AG09319 (cell line): ENCODE data around the gene PRKAR1B.
"Not testable (repeated sequence)": the region's sequence is repeated elsewhere in the genome, so short reads cannot be mapped to it uniquely, and the experiment has no call there.

ENCODE experiments used
- DNase-seq: peaks from one replicate; pipeline ENCODE4 v3.0.0-alpha.2; 2010; ENCODE audit warnings: low read depth; ENCODE audit errors: extremely low read depth
- CTCF ChIP-seq: IDR thresholded peaks from 2 replicates; pipeline ENCODE4 v1.5.1; 2011; ENCODE audit warnings: low read depth, mild to moderate bottlenecking, inconsistent platforms, low read length, moderate library complexity

PRKAR1B gene

GRCh38 chr7:641966-642365 lies 85.1 kb downstream of the PRKAR1B start:
- no peak for TF ChIP-seq CTCF
- DNase-seq = no peak

- no peak for DNase-seq
- TF ChIP-seq CTCF = no peak
Observed at GRCh38 chr7:641269-641671, 85.8 kb downstream of the PRKAR1B start.

GRCh38 chr7:638256-639011 lies 88.6 kb downstream of the PRKAR1B start:
- no peak for DNase-seq
- TF ChIP-seq CTCF = no peak

GRCh38 chr7:637826-638225 lies 89.3 kb downstream of the PRKAR1B start:
- no peak for DNase-seq
- no peak for TF ChIP-seq CTCF

- TF ChIP-seq CTCF = peak; percentile 34
- no peak for DNase-seq
Observed at GRCh38 chr7:636396-636795, 90.7 kb downstream of the PRKAR1B start.

GRCh38 chr7:635687-636382 lies 91.2 kb downstream of the PRKAR1B start:
- DNase-seq = not testable (repeated sequence)

- no peak for TF ChIP-seq CTCF
- no peak for DNase-seq
Observed at GRCh38 chr7:635227-635626, 91.9 kb downstream of the PRKAR1B start.
